ENCODE data around the gene B3GNT3.
"Not testable (repeated sequence)": the region's sequence is repeated elsewhere in the genome, so short reads cannot be mapped to it uniquely, and the experiment has no call there.

B3GNT3 gene

DNA sequence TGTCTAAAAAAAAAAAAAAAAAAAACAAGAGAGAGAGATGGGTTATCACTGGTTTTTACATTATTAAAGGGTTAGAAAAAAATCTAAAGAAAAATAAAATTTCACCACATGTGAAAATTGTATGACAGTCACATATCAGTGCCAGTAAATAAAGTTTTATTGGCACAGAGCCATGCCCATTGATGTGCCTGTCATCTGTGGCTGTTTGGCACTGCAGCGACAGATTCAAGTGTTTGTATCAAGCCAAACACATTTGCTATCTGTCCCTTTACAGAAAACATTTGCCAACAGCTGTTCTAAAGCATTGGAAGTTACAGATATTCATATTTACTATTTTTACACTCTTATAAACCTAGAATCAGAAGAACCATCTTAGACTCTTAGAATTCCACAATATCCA, 27.4 kb upstream of the B3GNT3 start:
- no peak for DNase-seq

DNA sequence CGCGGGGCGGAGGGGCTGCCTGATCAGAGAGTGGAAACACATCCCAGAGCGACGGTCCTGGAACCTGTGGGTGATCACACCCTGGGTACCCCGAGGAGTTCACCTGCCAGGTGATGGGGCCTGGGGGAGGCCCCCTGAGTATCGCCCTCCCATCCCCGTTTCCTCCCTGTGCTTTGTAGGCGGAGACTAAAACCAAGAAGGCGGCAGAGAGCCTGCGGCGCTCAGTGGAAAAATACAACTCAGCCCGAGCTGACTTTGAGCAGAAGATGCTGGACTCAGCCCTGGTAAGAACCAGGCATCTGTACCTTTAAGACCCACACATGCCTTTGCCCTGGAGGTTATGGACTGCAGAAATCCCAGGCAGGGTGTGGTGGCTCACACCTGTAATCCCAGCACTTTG, 24.3 kb upstream of the B3GNT3 start:
- no peak for DNase-seq

DNA sequence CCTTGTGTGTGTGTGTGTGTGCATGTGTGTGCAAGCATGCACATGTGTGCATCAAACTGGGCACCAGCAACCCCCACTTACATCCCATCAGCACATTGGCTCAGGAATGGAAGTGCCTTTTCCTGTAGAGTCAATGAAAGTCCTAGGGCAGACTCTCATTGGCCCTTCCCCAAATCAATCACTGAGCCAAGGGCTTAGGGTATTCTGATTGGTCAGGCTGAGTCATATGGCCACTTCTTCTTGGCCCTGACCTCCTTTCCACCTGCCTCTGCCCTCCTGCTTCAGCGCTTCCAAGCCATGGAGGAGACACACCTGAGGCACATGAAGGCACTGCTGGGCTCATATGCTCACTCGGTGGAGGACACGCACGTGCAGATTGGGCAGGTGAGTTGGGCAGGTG, 22.8 kb upstream of the B3GNT3 start:
- no peak for DNase-seq

- DNase-seq = no peak
Observed at GRCh38 chr19:17775245-17775927, 19.6 kb upstream of the B3GNT3 start.

DNA sequence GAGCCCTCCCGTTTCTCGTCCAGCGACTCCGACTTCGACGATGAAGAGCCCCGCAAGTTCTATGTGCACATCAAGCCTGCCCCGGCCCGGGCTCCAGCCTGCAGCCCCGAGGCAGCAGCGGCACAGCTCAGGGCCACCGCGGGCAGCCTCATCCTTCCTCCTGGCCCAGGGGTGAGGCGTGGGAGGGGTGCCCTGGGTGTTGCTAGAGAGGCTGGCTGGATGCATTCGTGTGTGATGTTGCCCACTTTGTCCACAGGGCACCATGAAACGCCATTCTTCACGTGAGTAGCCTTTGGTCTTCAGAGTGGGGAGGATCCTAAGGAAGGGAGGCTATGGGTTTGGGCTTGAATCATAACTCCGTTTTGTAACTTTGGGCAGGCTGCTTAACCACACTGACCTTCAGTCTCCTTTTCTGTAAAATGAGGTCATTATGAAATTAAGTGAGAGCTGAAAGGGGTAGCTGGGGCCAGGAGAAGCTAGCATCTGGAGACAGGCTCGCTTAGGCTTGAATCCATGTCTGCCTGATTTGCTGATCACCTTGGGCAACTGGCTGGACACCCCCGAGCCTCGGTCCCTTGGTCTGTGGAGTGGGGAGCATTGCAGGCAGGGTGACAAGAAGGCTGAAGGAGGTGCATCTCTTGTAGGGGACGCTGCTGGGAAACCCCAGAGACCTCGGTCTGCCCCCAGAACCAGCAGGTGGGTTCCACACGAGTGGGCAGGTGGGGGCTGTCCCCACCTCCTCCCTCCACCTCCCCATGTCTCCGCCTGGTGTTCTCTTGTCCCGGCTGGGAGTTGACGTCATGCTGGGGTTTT, 18.7 kb upstream of the B3GNT3 start:
- no peak for DNase-seq

DNA sequence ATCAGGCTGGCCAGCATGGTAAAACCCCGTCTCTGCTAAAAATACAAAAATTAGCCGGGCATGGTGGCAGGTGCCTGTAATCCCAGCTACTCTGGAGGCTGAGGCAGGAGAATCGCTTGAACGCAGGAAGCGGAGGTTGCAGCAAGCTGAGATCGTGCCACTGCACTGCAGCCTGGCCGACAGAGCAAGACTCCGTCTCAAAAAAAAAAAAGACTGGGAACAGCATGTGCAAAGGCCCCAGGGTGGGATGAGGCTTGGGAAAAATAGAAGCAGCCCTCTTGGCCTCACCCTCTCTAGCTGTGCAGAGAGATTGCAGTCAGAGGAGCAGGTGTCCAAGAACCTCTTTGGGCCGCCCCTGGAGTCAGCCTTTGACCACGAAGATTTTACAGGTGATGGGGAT, 17.1 kb upstream of the B3GNT3 start:
- DNase-seq = not testable (repeated sequence)

GRCh38 chr19:17778251-17778967, 16.5 kb upstream of the B3GNT3 start:
- no peak for DNase-seq

- DNase-seq = no peak
Observed at GRCh38 chr19:17778968-17779929, 15.7 kb upstream of the B3GNT3 start.

GRCh38 chr19:17780781-17781180, 14.2 kb upstream of the B3GNT3 start:
- no peak for DNase-seq

DNA sequence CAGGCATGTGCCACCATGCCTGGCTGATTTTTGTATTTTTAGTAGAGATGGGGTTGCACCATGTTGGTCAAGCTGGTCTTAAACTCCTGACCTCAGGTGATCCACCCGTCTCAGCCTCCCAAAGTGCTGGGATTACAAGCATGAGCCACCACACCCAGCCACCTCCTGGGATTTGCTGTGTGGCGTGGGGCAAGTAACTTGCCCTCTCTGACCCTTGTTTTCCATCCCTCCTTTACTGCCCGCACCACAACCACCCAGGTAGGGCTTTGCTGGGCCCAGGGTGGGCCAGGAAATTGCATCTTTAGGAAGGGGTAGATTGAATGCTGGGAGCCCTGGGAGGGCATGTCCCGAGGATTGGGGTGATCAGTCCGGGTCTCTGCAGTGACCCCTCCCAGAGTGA, 11.2 kb upstream of the B3GNT3 start:
- DNase-seq = not testable (repeated sequence)

DNA sequence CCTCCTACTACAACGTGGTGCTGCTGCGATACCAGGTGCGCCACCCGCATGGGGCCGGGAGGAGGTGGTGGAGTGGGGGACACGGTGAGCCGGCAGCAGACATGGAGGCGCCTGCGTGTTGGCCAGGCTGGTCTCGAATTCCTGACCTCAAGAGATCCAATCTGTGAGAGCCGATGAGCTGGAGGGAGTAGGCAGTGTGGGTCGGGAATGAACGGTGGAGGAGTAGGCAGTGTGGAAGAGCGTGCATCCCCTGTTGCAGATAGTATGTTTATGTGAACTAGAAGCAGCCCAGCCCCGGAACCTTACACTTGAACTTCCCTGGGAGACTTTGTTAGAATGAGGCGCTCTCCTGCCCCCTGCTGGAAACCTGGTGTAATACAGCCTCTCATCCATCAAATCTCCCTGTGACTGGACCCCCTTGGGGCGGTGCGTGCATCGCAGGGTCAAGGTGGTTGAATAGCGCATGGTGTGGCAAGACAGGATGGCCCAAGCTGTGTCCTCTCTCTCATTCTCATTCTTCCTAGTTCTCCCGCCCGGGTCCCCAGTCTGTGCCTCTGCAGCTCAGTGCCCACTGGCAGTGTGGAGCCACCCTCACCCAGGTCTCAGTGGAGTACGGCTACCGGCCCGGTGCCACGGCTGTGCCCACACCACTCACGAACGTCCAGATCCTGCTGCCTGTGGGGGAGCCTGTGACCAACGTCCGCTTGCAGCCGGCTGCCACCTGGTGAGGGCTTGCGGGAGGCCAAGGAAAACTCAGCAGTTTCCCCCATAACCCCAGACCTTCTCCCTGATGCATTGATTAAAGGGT, 10.5 kb upstream of the B3GNT3 start:
- no peak for DNase-seq

GRCh38 chr19:17787274-17787913, 7.5 kb upstream of the B3GNT3 start:
- DNase-seq = no peak

- no peak for DNase-seq
Observed at GRCh38 chr19:17788632-17789031, 6.3 kb upstream of the B3GNT3 start.

GRCh38 chr19:17790059-17790780, 4.7 kb upstream of the B3GNT3 start:
- no peak for DNase-seq

DNA sequence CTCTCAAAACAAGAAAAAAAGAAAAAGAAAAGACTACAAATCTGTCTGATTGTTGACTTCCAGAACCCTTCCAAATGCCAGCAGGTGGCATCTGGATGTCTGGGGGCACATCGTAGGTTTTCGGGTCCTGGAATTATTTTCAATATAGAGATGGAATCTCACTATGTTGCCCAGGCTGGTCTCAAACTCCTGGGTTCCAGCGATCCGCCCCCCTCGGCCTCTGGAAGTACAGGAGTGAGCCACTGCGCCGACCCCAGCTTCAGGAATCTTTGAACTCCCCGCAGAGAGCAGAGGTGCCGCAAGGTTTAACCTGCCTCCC, 567 bp upstream of the B3GNT3 start:
- DNase-seq = no peak

GRCh38 chr19:17795495-17795856, 538 bp downstream of the B3GNT3 start:
- no peak for DNase-seq

DNA sequence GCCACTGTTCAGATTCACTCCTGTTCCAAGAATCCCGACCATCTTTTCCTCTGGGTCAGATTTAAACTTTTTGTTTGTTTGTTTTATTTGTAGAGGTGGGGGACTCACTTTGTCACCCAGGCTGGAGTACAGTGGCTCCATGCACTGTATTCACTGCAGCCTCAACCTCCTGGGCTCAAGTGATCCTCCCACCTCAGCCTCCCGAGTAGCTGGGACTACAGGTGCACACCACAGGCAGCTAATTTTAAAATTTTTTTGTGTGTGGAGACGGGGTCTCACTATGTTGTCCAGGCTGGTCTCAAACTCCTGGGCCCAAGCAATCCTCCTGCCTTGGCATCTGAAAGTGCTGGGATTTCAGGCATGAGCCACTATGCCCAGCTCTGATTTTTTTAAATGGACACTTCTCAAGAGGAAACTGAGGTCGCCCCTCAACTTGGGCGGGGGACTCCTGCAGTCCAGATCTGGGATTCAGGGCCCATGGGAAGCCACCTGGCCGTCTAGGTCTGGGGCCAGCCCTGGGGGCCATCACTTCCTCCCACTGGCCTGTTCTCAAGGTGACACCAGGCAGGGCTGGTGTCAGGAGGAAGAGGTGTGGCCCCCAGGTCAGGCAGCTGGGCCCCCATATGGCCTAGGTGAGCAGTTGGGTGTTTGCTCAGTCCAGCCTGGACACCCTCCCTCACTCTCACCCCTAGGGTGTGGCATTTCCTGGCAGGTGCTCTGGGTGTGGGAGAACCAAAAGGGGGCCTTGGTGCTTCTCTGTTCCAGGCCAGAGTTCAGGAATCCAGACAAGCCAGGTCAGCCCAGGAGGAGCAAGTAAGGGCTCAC, 1.3 kb downstream of the B3GNT3 start:
- DNase-seq = no peak

DNA sequence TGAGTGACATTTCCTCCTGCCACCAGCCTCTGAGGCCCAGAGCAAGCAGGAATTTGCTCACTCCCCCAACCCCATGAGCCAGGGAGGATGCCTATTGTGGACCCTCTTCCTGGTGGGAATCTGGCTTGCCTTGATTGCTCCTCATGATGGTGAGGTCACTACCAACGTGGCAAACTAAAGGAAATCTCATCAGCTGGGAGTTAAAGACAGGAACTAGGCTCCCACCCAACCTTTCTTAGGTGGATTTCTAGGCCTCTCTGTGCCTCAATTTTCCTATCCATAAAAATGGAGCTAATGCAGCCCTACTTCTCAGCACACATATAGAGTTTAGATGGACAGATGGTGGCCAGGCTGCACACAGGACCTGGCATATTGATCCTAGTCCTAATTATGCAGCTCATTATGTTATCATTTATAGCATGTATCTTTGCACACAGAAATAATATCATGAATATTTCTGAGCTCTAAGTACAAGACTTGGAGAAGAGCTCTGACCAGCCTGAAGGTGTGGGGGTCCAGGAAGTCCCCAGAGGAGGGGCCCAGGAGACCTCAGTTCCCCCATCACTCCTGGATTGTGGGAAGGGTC, 2.0 kb downstream of the B3GNT3 start:
- DNase-seq = no peak

DNA sequence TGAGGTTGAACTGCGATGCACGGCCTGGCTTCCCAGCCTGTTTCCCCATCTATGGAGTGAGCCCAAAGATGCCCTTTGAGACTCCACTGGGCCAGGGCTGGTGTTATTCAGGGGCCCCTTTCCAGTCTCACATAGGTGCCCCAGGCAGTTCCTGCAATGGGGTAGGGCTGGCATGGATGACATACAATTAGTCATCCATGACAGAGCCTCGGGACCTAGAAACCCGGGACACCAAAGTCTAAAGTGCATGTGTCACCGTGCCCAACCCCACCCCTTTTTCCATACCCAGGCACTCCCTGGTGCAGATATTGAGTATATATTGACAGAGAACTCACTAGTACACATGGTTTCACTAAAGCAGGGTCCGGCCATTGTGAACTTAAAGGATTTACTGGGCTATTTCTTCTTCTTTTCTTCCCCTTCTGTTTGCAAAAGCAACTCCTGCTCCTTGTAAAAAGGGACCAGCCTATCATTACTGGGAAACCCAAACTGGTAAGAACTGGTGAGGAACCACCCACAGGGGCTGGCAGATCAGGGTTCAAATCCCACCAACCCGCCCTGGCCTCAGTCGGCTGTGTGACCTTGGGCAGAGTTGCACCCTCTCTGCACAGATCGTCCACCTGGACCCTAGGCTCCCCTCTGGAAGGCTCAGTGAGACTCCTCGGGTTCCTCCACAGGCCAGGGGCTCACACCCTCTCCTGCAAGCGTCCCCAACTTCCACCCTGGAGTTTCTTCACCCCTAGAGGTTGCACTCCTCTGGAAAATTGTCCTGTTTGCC, 2.7 kb downstream of the B3GNT3 start:
- no peak for DNase-seq
